GM19324 (cell line): ENCODE data around the gene FRMD4B.
A peak's percentile ranks its signal among the peaks of the same experiment; 100 is the strongest.

Experiments used
- ATAC-seq: cut with Tn5 transposase; IDR thresholded peaks from one replicate; pipeline ENCODE4 v1.9.1; 2021; ENCODE audit warnings: mild to moderate bottlenecking, moderate library complexity; ENCODE audit not compliant: unreplicated experiment, low FRiP score

Gene FRMD4B

DNA sequence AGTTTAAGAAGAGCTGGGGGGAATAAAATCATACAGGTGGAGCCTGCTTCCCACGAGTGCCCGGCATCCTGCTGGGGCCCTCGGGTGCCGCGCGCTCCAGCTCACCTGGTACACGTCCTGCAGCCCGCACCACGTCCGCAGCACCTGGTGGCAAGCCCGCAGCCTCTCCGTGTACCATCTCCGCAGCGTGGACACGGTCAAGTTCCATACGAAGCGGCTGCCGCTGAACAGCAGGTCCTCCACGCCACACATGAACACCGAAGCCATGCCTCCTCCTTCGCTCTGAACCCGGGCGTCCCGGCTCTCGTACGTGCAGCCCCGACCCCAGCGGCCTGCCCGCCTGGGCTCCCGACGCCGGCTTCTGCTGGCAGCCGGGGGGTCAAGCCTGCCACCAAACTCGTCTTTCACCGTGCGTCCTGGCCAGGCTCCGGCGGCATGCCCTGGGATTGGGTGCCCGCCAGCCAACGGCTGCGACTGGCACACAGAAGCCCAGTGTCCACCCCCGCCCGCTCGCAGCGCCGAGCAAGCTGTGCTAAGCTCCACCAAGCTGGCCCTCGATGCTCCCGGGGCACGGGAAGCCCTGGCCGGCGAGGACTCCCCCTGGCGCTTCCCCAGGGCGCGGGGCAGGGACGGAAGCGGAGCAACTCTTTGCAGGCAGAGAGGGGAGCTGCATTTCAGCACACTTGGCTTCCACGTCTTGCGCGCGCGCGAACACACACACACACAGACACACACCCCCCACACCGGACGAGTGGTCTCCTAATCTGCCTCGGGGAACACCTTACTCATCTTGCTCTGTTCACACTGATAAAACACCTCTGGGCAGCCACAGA, at the start of gene FRMD4B:
Gene FRMD4B (minus strand): TSS at position 366 of the 833 bp plus-strand sequence. CDS start 99 bp downstream, at position 267.
- ATAC-seq, result no peak

- ATAC-seq, result no peak
Measured at GRCh38 chr3:69433969-69434325, 48.1 kb upstream of the FRMD4B start.

- ATAC-seq, result no peak
Measured at GRCh38 chr3:69433121-69433968, 47.5 kb upstream of the FRMD4B start.

GRCh38 chr3:69428657-69429255, 42.9 kb upstream of the FRMD4B start:
- ATAC-seq, result no peak

DNA sequence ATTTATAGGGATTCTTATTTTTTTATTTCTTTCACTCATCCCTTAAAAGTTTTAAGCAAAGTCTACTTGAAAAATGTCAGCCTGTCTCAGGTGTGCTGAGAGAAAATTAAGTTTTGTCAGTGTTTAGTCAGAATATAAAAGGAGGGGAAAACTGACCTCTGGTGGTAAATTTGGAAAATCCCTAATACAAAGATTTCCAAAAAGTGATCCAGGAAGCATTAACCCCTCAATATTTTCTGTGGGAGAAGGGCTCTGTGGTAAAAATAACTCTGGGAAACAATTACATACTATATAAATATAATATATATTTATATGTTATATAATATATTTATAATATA, 41.0 kb upstream of the FRMD4B start:
- no peak for ATAC-seq

GRCh38 chr3:69426291-69426966, 40.5 kb upstream of the FRMD4B start:
- ATAC-seq, result no peak

DNA sequence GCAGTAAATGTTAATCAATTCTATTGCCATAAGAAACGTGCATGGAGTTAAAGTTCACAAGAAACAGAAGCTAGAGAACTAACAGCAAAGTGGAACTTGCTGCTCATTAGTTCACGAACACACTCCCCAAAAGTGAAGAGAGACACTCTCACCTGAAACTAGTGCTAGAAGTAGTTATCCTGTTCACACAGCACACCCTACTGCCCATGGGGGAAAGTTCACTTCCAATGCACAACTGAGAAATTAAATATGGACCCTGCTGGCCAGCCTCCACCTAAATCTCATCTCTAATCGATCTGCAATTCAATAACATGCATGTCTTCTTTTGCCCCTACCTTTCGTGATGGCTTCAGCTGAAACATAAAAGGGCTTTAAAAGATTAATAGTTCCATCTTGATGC, 39.4 kb upstream of the FRMD4B start:
- peak; percentile 82 for ATAC-seq

- no peak for ATAC-seq
Measured at GRCh38 chr3:69423463-69424155, 37.7 kb upstream of the FRMD4B start.

DNA sequence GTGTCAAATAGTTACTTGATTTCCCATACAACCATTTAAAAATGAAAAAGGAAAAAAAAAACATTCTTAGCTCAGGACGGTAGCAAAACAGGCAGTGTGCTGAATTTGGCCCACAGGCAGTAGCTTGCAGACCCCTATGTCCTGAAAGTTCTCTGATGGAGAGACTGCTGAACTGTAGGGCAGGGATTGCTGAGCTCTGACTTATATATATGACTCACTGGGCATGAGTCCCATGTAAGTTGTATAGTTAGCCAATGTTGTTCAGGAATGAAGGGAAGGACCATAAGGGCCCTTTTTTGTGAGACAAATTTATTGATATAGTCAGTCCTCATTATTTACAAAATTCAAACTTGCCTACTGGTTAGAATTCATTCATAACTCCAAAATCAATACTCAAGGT, 36.9 kb upstream of the FRMD4B start:
- ATAC-seq, result no peak

DNA sequence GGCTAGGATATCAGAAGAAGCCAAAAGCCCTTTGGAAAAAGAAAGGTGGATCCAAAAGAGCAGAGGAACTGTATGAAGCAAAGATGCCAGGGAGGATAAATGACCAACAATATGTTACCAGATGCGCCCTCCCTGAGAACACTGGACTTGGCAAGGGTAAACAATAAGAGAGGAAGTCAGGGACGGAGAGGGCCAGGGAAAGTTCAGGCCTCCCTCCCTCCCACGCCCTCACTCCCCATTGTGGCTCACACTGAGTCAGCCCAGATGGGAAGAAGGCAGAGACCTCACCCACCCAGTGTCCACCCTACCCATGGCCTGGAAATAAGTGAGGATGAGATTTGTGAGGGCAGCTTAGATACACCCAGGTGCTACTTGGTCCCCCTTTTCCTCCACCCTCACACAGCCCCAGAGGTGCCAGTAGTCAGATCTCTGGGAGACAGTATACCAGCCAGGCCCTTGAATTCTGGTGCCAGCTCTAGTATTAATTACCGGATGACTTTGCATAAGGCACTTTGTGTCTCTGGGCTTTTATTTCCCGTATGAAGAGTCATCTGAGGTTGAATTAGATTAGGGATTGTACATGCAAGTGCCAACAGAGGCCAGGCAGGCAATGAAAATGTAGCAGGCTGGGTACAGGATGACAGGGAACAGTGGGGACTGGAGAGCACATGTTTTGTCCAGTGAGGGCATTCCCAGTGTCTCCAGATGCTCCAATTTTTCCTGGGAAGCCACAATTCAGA, 35.1 kb upstream of the FRMD4B start:
- ATAC-seq, result no peak

DNA sequence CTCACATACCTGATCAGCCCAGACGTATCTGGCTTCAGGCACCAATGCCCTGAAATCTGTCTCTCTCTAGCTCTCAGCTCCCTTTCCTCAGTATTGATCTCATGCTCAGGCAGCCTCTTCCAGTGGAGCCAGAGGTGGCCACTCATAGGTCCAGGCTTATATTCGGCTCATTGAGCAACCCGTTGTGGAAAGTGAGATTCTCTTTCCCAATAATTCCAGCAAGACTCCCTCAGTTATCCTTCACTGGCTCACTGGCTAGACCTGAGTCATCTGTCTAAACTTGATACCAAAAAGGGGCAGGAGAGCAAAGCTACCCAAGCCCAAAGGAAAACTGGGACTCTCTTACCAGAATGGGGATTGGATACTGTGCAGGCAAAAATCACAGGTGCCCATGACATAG, 33.4 kb upstream of the FRMD4B start:
- no peak for ATAC-seq

DNA sequence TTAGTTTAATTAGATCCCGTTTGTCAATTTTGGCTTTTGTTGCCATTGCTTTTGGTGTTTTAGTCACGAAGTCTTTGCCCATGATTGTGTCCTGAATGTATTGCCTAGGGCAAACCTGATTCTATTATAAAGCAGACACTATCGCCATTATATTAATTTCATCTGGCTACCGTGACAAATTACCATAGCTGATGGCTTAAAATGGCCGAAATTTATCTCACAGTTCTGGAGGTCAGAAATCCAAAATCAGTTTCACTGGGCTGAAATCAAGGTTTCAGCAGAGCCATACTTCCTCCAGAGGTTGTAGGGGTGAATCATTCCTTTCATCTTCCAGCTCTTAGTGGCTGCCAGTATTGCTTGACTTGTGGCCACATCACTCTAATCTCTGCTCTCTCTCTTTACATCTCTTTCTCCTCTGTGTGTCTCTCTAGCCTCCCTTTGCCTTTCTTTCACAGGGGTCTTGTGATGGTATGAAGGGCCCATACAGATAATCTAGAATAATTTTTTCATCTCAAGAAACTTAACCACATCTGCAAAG, 31.7 kb upstream of the FRMD4B start:
- no peak for ATAC-seq

- ATAC-seq, result no peak
Measured at GRCh38 chr3:69413551-69414207, 27.8 kb upstream of the FRMD4B start.

GRCh38 chr3:69411346-69411745, 25.5 kb upstream of the FRMD4B start:
- no peak for ATAC-seq

DNA sequence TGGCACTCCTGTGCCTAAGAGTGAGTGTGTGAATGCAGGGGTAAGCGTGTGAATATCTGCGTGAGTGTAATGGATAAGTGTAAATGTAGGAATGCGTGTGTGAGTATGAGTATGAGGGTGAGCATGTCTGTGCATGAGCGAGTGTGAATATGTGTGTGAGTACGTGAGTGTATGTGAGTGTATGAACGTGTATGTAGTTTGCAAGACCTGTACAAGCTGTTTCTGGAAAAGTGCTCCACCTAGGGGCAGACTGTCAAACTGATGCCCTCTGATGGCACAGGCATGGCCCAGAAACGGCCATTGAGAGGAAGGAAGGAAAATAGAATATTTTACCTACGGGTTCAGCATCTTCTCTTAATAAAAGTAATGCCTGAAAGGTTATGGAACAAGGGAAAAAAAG, 24.4 kb upstream of the FRMD4B start:
- no peak for ATAC-seq

GRCh38 chr3:69409831-69410230, 23.9 kb upstream of the FRMD4B start:
- no peak for ATAC-seq

DNA sequence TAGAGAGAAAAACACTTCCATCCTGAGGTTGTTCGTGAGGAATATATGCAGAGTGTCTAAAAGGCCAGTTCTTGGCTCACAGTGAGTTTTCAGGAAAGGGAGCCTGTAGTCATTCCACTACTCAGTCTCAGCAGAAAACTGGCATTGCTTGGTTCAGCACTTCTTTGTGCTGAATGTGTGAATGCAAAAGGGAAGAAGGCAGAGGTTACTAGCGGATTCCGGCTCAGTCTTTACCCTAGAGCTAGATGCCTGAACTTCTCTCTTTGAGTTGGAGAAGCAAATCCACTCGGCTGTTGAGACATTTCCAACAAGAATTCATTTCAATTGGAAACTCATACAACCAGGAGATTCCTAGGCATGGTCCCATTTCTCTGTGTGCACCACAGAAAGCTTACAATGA, 23.1 kb upstream of the FRMD4B start:
- ATAC-seq, result no peak

GRCh38 chr3:69408542-69408941, 22.7 kb upstream of the FRMD4B start:
- no peak for ATAC-seq

- ATAC-seq, result no peak
Measured at GRCh38 chr3:69407908-69408307, 22.0 kb upstream of the FRMD4B start.
